Activated naive CD4-positive, alpha-beta T cell (primary cell): ENCODE data around the gene MYLK.
"Not testable (repeated sequence)": the region's sequence is repeated elsewhere in the genome, so short reads cannot be mapped to it uniquely, and the experiment has no call there.

Source experiments
- DNase-seq, 4 experiments: peaks; one replicate each; lab custom pipeline; 2025; lab: John Stamatoyannopoulos, UW

Gene MYLK

GRCh38 chr3:123622766-123623165 is 261.4 kb downstream of the MYLK start:
- no peak for DNase-seq

- DNase-seq = no peak
These were observed 262.3 kb downstream of the MYLK start for GRCh38 chr3:123621850-123622189.

- no peak for DNase-seq
These were observed 262.8 kb downstream of the MYLK start for GRCh38 chr3:123621186-123621849.

GRCh38 chr3:123620343-123620742 is 263.8 kb downstream of the MYLK start:
- no peak for DNase-seq

- DNase-seq = no peak
These were observed 265.2 kb downstream of the MYLK start for GRCh38 chr3:123618768-123619484.

GRCh38 chr3:123618076-123618708 is 265.9 kb downstream of the MYLK start:
- no peak for DNase-seq

GRCh38 chr3:123616593-123616992 is 267.5 kb downstream of the MYLK start:
- DNase-seq = no peak

- no peak for DNase-seq
These were observed 270.6 kb downstream of the MYLK start for GRCh38 chr3:123613543-123613942.

GRCh38 chr3:123611674-123612073 is 272.5 kb downstream of the MYLK start:
- not testable (repeated sequence) for DNase-seq

- DNase-seq = no peak
These were observed 273.1 kb downstream of the MYLK start for GRCh38 chr3:123611082-123611481.

- DNase-seq = no peak
These were observed 273.8 kb downstream of the MYLK start for GRCh38 chr3:123610331-123610730.

GRCh38 chr3:123609063-123609462 is 275.1 kb downstream of the MYLK start:
- DNase-seq = no peak

GRCh38 chr3:123608263-123608937 is 275.7 kb downstream of the MYLK start:
- DNase-seq = no peak

GRCh38 chr3:123606527-123606926 is 277.6 kb downstream of the MYLK start:
- DNase-seq = no peak

GRCh38 chr3:123605789-123606234 is 278.3 kb downstream of the MYLK start:
- DNase-seq = no peak

GRCh38 chr3:123603153-123603552 is 281.0 kb downstream of the MYLK start:
- DNase-seq = not testable (repeated sequence)

GRCh38 chr3:123602325-123602724 is 281.8 kb downstream of the MYLK start:
- no peak for DNase-seq

- DNase-seq = not testable (repeated sequence)
These were observed 283.3 kb downstream of the MYLK start for GRCh38 chr3:123600863-123601262.

- DNase-seq = no peak
These were observed 286.6 kb downstream of the MYLK start for GRCh38 chr3:123597561-123597960.

- no peak for DNase-seq
These were observed 288.5 kb downstream of the MYLK start for GRCh38 chr3:123595396-123596180.

GRCh38 chr3:123593381-123593780 is 290.8 kb downstream of the MYLK start:
- no peak for DNase-seq
